OCI-LY3 (cell line): Measurements from ENCODE around the gene DSN1.

Source experiments
- H2AFZ ChIP-seq: fragments of 200-600, 300-600 bp; shearing (Covaris generic); 2 replicates; pipeline ENCODE4 v1.6.0; 2014; ENCODE audit warnings: antibody characterized with exemption, low read depth, low read length
- H3K27ac ChIP-seq: fragments of 200-600, 300-600 bp; sonication (generic); 2 replicates; pipeline ENCODE4 v1.5.1; 2014; ENCODE audit warnings: mild to moderate bottlenecking, low read length, moderate library complexity, mixed read lengths
- H3K27me3 ChIP-seq: fragments of 200-600, 300-600 bp; sonication (generic); 2 replicates; pipeline ENCODE4 v1.6.1; 2014; ENCODE audit warnings: low read depth, low read length, mixed read lengths
- H3K36me3 ChIP-seq: fragments of 200-600, 300-600 bp; sonication (generic); replicated peaks from 2 replicates; pipeline ENCODE3; 2014; ENCODE audit warnings: low read depth, low read length, mixed read lengths
- H3K4me1 ChIP-seq: fragments of 300-600, 200-600 bp; sonication (generic); 2 replicates; pipeline ENCODE4 v1.6.1; 2014; ENCODE audit warnings: low read length, mixed read lengths
- H3K4me2 ChIP-seq: fragments of 200-600, 300-600 bp; sonication (generic); 2 replicates; pipeline ENCODE4 v1.6.1; 2014; ENCODE audit warnings: low read length, mixed read lengths
- H3K4me3 ChIP-seq: fragments of 300-600, 200-600 bp; sonication (generic); 2 replicates; pipeline ENCODE4 v1.5.1; 2014; ENCODE audit warnings: antibody characterized with exemption, mild to moderate bottlenecking, low read length, moderate library complexity
- H3K79me2 ChIP-seq: fragments of 300-600, 200-600 bp; shearing (Covaris generic); 2 replicates; pipeline ENCODE4 v1.6.1; 2014; ENCODE audit warnings: mild to moderate bottlenecking, low read length, mixed read lengths
- H3K9ac ChIP-seq: fragments of 300-600, 200-600 bp; shearing (Covaris generic); 2 replicates; pipeline ENCODE4 v1.6.0; 2014; ENCODE audit warnings: mild to moderate bottlenecking, low read length, moderate library complexity
- H3K9me3 ChIP-seq: fragments of 200-600, 300-600 bp; shearing (Covaris generic); 2 replicates; pipeline ENCODE4 v1.6.1; 2014; ENCODE audit warnings: low read length, mixed read lengths; ENCODE audit not compliant: insufficient read depth
- H4K20me1 ChIP-seq: fragments of 200-600, 300-600 bp; sonication (generic); 2 replicates; pipeline ENCODE4 v1.6.1; 2016; ENCODE audit warnings: low read length, mixed read lengths; ENCODE audit not compliant: insufficient read depth
- CTCF ChIP-seq: fragments of 200-600, 300-600 bp; sonication (generic); IDR thresholded peaks from 2 replicates; pipeline ENCODE4 v1.5.1; 2014; ENCODE audit warnings: antibody characterized with exemption, low read length, low read depth
- EZH2phosphoT487 ChIP-seq: fragments of 200-600 bp; shearing (Covaris generic); IDR thresholded peaks from 2 replicates; pipeline ENCODE4 v1.6.1; 2018; ENCODE audit warnings: antibody characterized with exemption, mixed run types, low read depth

DSN1 gene

GRCh38 chr20:36745234-36745926, 28.2 kb downstream of the DSN1 start:
- H3K36me3 ChIP-seq = peaks cover 5% of the 10 kb centered on the region
- H2AFZ ChIP-seq = peak overlapping the region; percentile 78
- no peaks in the 10 kb centered on the region for H4K20me1 ChIP-seq
- peak overlapping the region; percentile 99 for H3K4me2 ChIP-seq
- peaks cover 13% of the 10 kb centered on the region; the same call in 1 of the 2 replicates for H3K4me1 ChIP-seq
- peak overlapping the region; percentile 90 for H3K4me3 ChIP-seq
- H3K27ac ChIP-seq = no peak overlapping the region
- peaks cover 4% of the 10 kb centered on the region; the same call in 1 of the 2 replicates for H3K79me2 ChIP-seq
- no peaks in the 10 kb centered on the region for H3K9me3 ChIP-seq
- TF ChIP-seq EZH2phosphoT487 (no peak), CTCF (no peak; the same call in none of the 2 replicates)
- H3K27me3 ChIP-seq = no peaks in the 10 kb centered on the region
- peak overlapping the region; percentile 66 for H3K9ac ChIP-seq

- TF ChIP-seq CTCF (no peak), EZH2phosphoT487 (no peak)
- Histone ChIP-seq H3K27ac (no peak overlapping the region), H3K9ac (peak overlapping the region; percentile 66), H3K27me3 (no peaks in the 10 kb centered on the region), H3K36me3 (peaks cover 3% of the 10 kb centered on the region), H3K4me1 (peaks cover 13% of the 10 kb centered on the region; the same call in 1 of the 2 replicates), H3K4me3 (peak overlapping the region; percentile 90), H3K9me3 (no peaks in the 10 kb centered on the region), H3K79me2 (peaks cover 4% of the 10 kb centered on the region; the same call in 1 of the 2 replicates), H3K4me2 (peak overlapping the region; percentile 99), H4K20me1 (no peaks in the 10 kb centered on the region), H2AFZ (peak overlapping the region; percentile 78; the same call in 1 of the 2 replicates)
Measured at GRCh38 chr20:36744764-36745191, 28.8 kb downstream of the DSN1 start.

- no peaks in the 10 kb centered on the region for H3K9me3 ChIP-seq
- no peak for TF ChIP-seq CTCF
- TF ChIP-seq EZH2phosphoT487 = no peak
- no peaks in the 10 kb centered on the region for H3K27me3 ChIP-seq
- no peaks in the 10 kb centered on the region for H3K36me3 ChIP-seq
- H3K79me2 ChIP-seq = peaks cover 4% of the 10 kb centered on the region; the same call in 1 of the 2 replicates
- no peaks in the 10 kb centered on the region for H4K20me1 ChIP-seq
- H3K4me2 ChIP-seq = no peak overlapping the region
- no peak overlapping the region for H3K9ac ChIP-seq
- H3K27ac ChIP-seq = no peak overlapping the region
- peaks cover 13% of the 10 kb centered on the region; the same call in 1 of the 2 replicates for H3K4me1 ChIP-seq
- no peak overlapping the region for H3K4me3 ChIP-seq
- H2AFZ ChIP-seq = no peak overlapping the region
Measured at GRCh38 chr20:36744243-36744642, 29.3 kb downstream of the DSN1 start.

GRCh38 chr20:36742558-36742957, 31.0 kb downstream of the DSN1 start:
- H2AFZ ChIP-seq = no peak overlapping the region
- H3K36me3 ChIP-seq = no peaks in the 10 kb centered on the region
- no peak overlapping the region for H3K4me2 ChIP-seq
- no peaks in the 10 kb centered on the region for H3K27me3 ChIP-seq
- H3K9me3 ChIP-seq = no peaks in the 10 kb centered on the region
- H3K4me1 ChIP-seq = peaks cover 13% of the 10 kb centered on the region; the same call in 1 of the 2 replicates
- peaks cover 4% of the 10 kb centered on the region; the same call in 1 of the 2 replicates for H3K79me2 ChIP-seq
- no peak overlapping the region for H3K4me3 ChIP-seq
- TF ChIP-seq CTCF = no peak
- TF ChIP-seq EZH2phosphoT487 = no peak
- no peaks in the 10 kb centered on the region for H4K20me1 ChIP-seq
- no peak overlapping the region for H3K9ac ChIP-seq
- H3K27ac ChIP-seq = no peak overlapping the region
